Esophagus muscularis mucosa (tissue), 4 donors: ENCODE results near the gene CDH4. TPM values are rescaled to one million over a fixed set of nuclear protein-coding genes. Genes with fewer than 3 reads are reported as not detected.

ENCODE experiments used
- DNase-seq: peaks from one replicate; pipeline ENCODE4 v3.0.0-alpha.2; 2017; ENCODE audit errors: extremely low spot score
- H3K27ac ChIP-seq, 4 donors: fragments of 200-600 bp; sonication (generic); replicated peaks in 1 of 4; 1 replicate in 3 of 4; 2 replicates in 1 of 4; pipeline ENCODE4 v1.5.1; 2016 to 2019; ENCODE audit warnings: mild to moderate bottlenecking in 1 of 4
- H3K27me3 ChIP-seq, 4 donors: fragments of 200-600 bp; sonication (generic); one replicate each; pipeline versions ENCODE4 v1.5.1 to v1.6.0; 2016 to 2019
- H3K36me3 ChIP-seq, 4 donors: fragments of 200-600 bp; sonication (generic); one replicate each; pipeline ENCODE4 v1.5.1; 2016 to 2019
- H3K4me1 ChIP-seq, 4 donors: fragments of 200-600 bp; sonication (generic); one replicate each; pipeline ENCODE4 v1.5.1; 2016 to 2019
- H3K4me3 ChIP-seq, 4 donors: fragments of 200-600 bp; sonication (generic); 1 replicate in 2 of 4; 2 replicates in 2 of 4; pipeline ENCODE4 v1.5.1; 2016 to 2019; ENCODE audit warnings: mild to moderate bottlenecking in 4 of 4, moderate library complexity in 1 of 4
- H3K9me3 ChIP-seq, 4 donors: fragments of 200-600 bp; sonication (generic); 1 replicate in 3 of 4; 2 replicates in 1 of 4; pipeline ENCODE4 v1.5.1; 2016 to 2019
- CTCF ChIP-seq, 3 experiments: fragments of 200-600 bp in 2 of 3; fragments of 450-650 bp in 1 of 3; sonication (generic) in 2 of 3; IDR thresholded peaks; one replicate each; pipeline ENCODE4 v1.5.1; 2017 to 2019; ENCODE audit warnings: antibody characterized with exemption in 3 of 3, mild to moderate bottlenecking in 2 of 3, moderate library complexity in 1 of 3
- EP300 ChIP-seq: sonication (generic); formaldehyde crosslinking; IDR thresholded peaks from one replicate; pipeline ENCODE4 v1.6.1; 2017; ENCODE audit warnings: antibody characterized with exemption
- POLR2A ChIP-seq: fragments of 450-650 bp; IDR thresholded peaks from one replicate; pipeline ENCODE4 v1.6.1; 2017; ENCODE audit warnings: antibody characterized with exemption, moderate library complexity, mild to moderate bottlenecking, low read depth
- POLR2AphosphoS5 ChIP-seq, 2 donors: sonication (generic); formaldehyde crosslinking; IDR thresholded peaks; one replicate each; pipeline ENCODE4 v1.6.1; 2017; ENCODE audit warnings: antibody characterized with exemption in 2 of 2
- WGBS: methylation state at CpG from one replicate; pipeline ENCODE4 v1.1.5; 2018; 5-methylcytosine and 5-hydroxymethylcytosine counted together
- intact Hi-C: fragments of 100-400 bp; cut with DNase I; formaldehyde crosslinking; loops from one replicate; pipeline ENCODE4 v1.15.1; 2023
- total RNA-seq, 4 donors: library from RNA; depleted of rRNA; stranded (reverse); fragments of >200 nt; gene quantifications; one replicate each; pipeline versions ENCODE4 v1.1.0 to v1.2.1, GENCODE V29; 2016

Gene CDH4
- total RNA-seq, 4 donors from 2014 or later, result 0.42 to 1.3 (median 0.48) TPM

- DNase-seq, result no peak
- WGBS, result 89% methylated on average over 11 of the region's 11 CpGs
- peaks cover 0 to 70% (median 0%) of the 10 kb centered on the region in 4 donors for H3K27me3 ChIP-seq
- TF ChIP-seq CTCF (IDR thresholded peaks at IDR 0.05) (no peak), EP300 (no peak), POLR2AphosphoS5 (IDR thresholded peaks at IDR 0.05) (no peak), POLR2A (no peak)
- no peaks in the 10 kb centered on the region for H3K9me3 ChIP-seq
- H3K4me1 ChIP-seq, result no peaks in the 10 kb centered on the region
- no peak overlapping the region for H3K4me3 ChIP-seq
- no peaks in the 10 kb centered on the region for H3K36me3 ChIP-seq
- H3K27ac ChIP-seq, result no peak overlapping the region
- intact Hi-C loops, result no loop called here
These were observed 94.9 kb downstream of the CDH4 start for GRCh38 chr20:61346996-61347395.

- Histone ChIP-seq H3K9me3 (no peaks in the 10 kb centered on the region), H3K27ac (no peak overlapping the region), H3K4me1 (no peaks in the 10 kb centered on the region), H3K36me3 (no peaks in the 10 kb centered on the region), H3K27me3 (peaks cover 0 to 70% (median 0%) of the 10 kb centered on the region in 4 donors), H3K4me3 (no peak overlapping the region)
- TF ChIP-seq CTCF (IDR thresholded peaks at IDR 0.05) (no peak), POLR2AphosphoS5 (IDR thresholded peaks at IDR 0.05) (no peak), POLR2A (no peak), EP300 (no peak)
- intact Hi-C loops, result no loop called here
- no peak for DNase-seq
- 78% methylated on average over 13 of the region's 13 CpGs for WGBS
These were observed 95.4 kb downstream of the CDH4 start for GRCh38 chr20:61347443-61347842.

GRCh38 chr20:61349447-61350165, 97.5 kb downstream of the CDH4 start:
- intact Hi-C loops, result no loop called here
- H3K9me3 ChIP-seq, result no peaks in the 10 kb centered on the region
- DNase-seq, result no peak
- TF ChIP-seq EP300 (no peak), POLR2A (no peak), CTCF (IDR thresholded peaks at IDR 0.05) (no peak), POLR2AphosphoS5 (IDR thresholded peaks at IDR 0.05) (no peak)
- H3K27ac ChIP-seq, result no peak overlapping the region
- H3K4me1 ChIP-seq, result no peaks in the 10 kb centered on the region
- peaks cover 0 to 91% (median 0%) of the 10 kb centered on the region in 4 donors for H3K27me3 ChIP-seq
- H3K4me3 ChIP-seq, result no peak overlapping the region
- no peaks in the 10 kb centered on the region for H3K36me3 ChIP-seq
- WGBS, result 79% methylated on average over 18 of the region's 21 CpGs

- Histone ChIP-seq H3K4me1 (no peaks in the 10 kb centered on the region), H3K36me3 (no peaks in the 10 kb centered on the region), H3K27ac (no peak overlapping the region), H3K27me3 (peaks cover 0 to 82% (median 0%) of the 10 kb centered on the region in 4 donors), H3K9me3 (no peaks in the 10 kb centered on the region), H3K4me3 (no peak overlapping the region)
- 83% methylated on average over 13 of the region's 14 CpGs for WGBS
- no peak for DNase-seq
- TF ChIP-seq CTCF (IDR thresholded peaks at IDR 0.05), result no peak
- no peak for TF ChIP-seq EP300
- TF ChIP-seq POLR2A, result no peak
- intact Hi-C loops, result no loop called here
These were observed 98.6 kb downstream of the CDH4 start for GRCh38 chr20:61350500-61351250.
